ENCODE data around the gene HUS1.
"Not testable (repeated sequence)": the region's sequence is repeated elsewhere in the genome, so short reads cannot be mapped to it uniquely, and the experiment has no call there.

Gene HUS1

DNA sequence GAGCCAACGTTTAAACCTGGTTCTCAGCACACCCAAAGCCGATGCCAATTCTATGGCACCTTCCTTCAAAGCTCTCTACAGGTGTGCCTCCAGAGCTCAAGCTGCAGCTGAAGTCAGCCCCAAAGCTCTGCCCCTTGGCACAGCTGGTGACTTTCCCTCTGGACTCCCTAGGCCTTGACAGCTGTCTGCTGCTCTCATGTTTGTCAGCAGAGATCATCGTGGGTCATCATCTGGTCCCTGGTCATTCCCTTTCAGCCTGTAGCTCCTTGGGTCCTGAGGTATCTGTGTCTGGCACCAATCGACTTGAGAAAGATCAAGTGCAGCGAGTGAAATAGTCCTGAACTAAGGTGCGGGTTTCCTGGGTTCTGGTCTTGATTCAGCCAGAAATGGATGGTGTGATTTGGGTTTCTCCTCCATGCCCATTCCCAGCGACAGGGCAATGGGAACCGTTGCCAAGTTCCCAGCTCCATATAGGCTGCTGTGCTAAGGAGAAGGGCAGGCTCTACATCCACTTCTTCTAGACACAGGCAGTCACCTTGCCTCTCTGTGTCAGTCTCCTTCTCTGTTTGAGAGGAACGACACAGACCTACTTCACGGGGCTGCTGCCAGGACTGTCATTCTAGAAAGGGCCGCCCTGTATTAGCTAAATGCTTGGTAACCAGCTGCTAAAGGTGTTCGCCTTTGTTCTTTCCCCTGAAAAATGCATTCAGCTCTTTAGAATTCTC, 34.7 kb downstream of the HUS1 start:
- DNase-seq (ENCODE audit: low read depth, low spot score) = no peak

GRCh38 chr7:47943676-47944474, 35.5 kb downstream of the HUS1 start:
- no peak for DNase-seq (ENCODE audit: low read depth, low spot score)

- not testable (repeated sequence) for DNase-seq (ENCODE audit: low read depth, low spot score)
Measured at GRCh38 chr7:47942651-47943050, 36.8 kb downstream of the HUS1 start.

DNA sequence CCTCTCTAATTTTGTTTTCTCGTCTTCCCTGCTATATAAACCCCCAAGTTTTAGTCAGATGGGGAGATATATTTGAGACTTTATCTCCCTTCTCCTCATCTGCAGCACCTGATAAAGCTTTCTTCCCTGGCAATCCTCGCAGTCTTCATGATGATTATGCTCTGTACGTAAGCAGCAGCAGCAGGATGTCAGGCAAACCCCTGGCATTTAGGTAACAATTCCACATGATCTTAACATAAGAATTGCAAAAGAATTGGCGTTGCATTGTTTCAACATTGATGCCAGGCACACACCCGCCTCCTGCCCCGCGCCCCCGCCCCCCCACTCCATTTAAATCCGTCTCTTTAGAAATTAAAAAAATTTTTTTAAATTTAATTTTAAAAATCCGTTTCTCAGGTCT, 37.3 kb downstream of the HUS1 start:
- no peak for DNase-seq (ENCODE audit: low read depth, low spot score)

DNA sequence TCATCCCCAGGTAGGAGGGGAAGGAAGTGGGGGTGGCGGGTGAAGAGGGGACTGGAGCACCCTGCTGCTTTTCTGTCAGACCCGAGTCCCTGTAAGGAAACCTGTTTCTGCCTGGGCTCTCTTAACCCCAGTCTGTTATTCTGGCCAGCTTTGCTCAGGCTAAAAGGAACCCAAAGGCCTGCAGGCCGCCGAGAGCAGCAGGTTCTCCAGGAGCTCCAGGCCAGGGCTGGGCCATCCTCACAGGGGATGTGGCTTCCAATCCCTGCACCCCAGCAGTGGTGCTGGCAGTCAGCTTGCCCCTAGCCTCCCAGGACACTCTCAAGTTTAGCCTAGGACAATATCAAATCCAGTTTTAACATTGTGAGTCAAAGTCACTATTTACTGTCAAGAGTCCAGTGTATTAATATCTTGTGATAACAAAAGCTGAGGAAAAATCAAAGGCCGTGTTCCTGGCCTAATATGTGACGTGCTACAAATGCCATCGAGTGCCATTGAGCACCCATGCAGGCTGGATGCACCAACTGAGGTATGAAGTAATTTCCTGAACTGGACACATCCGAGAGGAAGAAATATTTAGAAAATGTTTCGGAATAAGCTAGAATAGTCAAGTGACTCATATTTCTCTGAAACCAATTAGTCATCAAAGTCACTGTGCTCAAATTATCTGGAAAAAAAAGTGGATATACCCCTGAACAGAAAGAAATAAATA, 38.1 kb downstream of the HUS1 start:
- no peak for DNase-seq (ENCODE audit: low read depth, low spot score)

GRCh38 chr7:47940088-47941013, 39.1 kb downstream of the HUS1 start:
- no peak for DNase-seq (ENCODE audit: low read depth, low spot score)

DNA sequence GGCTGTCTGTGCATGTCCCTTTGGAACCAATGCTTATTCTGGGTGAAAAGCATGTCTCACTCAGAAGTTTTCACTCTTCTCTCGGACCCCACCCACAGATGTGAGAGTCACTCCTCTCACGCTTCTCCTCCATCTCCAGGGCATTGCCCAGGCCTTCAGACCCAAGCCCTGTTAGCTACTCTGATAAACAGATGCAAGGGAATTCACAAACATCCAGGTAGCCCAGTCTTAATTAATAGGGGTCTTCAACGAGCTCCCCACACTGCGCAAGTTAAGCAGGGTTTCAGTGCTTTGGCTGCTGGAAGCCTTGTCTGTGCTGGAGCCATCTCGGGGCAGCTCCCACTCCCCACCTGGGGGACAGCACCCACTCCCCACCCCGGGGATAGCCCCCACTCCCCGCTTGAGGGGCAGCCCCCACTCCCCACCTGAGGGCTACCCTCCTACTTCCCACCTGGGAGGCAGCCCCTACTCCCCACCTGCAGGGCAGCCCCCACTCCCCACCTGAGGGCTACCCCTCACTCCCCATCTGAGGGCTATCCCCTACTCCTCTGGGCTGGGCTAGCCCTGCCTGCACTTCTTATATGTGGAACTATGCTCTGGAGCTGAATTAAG, 39.9 kb downstream of the HUS1 start:
- no peak for DNase-seq (ENCODE audit: low read depth, low spot score)

DNA sequence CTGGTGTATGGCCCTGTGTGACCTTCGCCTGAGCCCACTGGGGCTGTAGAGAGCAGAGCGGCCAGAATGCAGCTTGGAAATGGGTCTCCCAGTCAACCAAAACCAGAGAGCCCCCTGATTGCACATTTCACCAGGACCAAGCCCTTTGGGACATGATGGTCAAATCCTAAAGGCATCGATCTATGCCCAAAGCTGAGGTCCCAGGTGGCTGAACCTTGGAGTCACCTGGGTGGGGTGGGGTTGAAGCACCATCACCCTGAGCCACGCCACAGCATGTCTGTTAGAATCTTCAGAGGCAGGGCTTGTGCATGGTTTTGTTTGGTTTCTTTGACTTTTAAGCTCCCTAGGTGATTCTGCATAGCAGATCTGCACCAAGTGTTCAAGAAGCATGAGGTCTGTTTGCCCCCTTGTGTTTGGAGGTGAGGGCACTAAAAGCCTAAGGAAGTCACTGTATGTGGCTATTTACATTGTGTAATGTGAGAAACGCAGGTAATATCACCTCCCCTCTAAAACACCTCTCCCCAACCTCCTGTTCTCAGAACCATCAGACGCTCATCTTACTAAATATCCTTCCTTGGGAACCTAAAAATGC, 40.7 kb downstream of the HUS1 start:
- DNase-seq (ENCODE audit: low read depth, low spot score) = no peak

- DNase-seq (ENCODE audit: low read depth, low spot score) = no peak
Measured at GRCh38 chr7:47937711-47938573, 41.5 kb downstream of the HUS1 start.

- no peak for DNase-seq (ENCODE audit: low read depth, low spot score)
Measured at GRCh38 chr7:47937065-47937687, 42.2 kb downstream of the HUS1 start.

DNA sequence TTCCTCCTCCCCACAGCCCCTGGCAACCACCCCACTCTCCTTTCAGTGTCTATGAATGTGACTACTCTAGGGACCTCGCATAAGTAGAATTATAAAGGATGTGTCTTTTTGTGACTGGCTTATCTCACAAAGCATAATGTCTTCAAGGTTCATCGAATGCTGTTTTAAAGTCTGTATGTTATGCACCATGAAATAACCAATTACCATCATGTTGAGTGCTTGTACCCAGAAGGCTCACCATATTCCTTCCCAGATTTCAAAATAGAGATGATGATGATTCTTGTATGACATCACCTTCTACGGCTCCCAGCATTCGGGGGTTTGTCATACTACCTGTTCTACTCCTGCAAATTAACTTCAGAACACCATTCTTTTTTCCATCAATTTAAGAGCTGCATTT, 43.1 kb downstream of the HUS1 start:
- no peak for DNase-seq (ENCODE audit: low read depth, low spot score)

DNA sequence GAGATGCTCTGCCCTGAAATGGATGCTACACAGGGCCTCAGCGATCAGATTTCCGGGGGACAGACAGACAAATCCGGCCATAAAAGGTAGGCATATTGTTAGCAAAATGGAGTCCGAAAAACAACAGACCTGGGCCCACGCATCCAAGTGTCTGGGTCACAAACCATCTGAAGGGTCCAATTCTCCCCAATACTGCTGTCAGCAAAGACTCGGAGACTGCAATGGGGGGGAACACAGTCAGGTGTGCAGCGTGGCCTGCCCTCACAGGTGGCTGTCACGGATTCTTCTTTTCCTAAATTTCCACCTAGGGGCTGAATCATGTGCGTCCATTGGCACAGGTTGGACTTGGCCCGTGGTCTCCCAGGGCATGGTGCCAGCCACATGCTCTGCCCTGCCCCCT, 44.1 kb downstream of the HUS1 start:
- no peak for DNase-seq (ENCODE audit: low read depth, low spot score)

GRCh38 chr7:47934831-47935230, 44.6 kb downstream of the HUS1 start:
- no peak for DNase-seq (ENCODE audit: low read depth, low spot score)

DNA sequence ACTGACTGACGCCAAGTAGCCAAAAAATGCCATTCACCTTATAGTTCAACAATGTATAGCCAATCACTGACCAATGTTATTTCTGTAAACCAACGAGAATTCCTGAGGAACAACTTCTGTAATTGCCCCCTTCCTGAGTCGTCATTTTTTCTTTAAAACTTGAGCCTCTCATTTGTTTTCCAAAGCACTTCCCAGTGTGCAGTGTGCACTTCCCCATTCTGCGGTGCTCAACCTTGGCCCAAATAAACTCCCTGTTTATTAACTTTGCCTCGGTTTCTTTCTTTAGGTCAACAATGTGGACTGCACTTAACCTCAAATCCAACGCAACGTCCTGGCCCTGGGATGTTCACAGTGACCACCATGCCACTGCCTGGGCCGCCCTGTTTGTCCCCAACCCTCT, 46.2 kb downstream of the HUS1 start:
- no peak for DNase-seq (ENCODE audit: low read depth, low spot score)

DNA sequence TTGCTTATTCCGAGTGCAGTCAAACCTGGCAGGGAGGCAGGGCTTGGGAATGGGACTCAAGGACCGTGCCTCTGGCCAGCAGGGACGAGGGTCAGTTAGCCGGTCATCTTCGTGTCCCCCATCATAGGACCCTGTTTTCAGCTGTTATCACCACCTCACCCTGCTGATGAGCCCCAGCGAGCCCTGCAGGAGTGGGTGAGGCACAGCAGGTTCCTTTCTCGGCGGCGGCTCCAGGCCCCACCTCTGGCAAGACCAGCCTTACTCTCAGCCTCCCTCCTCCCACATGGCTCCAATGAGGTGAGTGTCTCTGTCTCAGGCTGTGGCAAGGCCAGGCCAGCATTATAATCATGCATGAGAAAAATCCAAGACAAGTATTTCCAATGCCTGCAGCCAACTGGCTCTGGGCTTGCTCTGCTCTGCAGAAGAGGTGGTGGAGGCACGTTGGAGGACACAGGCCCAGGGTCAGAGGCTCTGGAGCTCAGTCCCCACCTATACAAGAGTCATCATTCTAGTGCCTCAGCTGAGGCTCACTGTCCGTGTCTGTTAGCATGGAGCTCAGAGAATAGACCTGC, 46.9 kb downstream of the HUS1 start:
- no peak for DNase-seq (ENCODE audit: low read depth, low spot score)

DNA sequence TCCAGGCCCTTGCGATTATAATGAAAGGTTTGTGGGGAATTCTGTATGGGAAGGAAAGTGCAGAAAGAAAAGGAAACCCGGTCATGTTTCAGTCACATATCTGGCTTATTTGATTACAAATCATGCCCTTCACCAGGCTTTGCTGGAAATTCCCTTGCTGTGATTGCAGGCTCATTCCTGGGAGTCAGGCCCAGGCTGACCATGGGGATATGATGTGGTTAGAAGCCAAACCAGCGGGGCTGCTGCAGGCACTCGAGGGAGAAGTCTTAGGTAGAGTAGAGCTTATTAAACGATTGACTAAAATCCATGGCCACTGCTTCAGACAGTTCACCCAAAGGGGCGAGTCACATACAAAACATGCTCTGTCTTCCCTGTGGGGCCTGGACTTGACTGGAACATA, 47.4 kb downstream of the HUS1 start:
- DNase-seq (ENCODE audit: low read depth, low spot score) = no peak

DNA sequence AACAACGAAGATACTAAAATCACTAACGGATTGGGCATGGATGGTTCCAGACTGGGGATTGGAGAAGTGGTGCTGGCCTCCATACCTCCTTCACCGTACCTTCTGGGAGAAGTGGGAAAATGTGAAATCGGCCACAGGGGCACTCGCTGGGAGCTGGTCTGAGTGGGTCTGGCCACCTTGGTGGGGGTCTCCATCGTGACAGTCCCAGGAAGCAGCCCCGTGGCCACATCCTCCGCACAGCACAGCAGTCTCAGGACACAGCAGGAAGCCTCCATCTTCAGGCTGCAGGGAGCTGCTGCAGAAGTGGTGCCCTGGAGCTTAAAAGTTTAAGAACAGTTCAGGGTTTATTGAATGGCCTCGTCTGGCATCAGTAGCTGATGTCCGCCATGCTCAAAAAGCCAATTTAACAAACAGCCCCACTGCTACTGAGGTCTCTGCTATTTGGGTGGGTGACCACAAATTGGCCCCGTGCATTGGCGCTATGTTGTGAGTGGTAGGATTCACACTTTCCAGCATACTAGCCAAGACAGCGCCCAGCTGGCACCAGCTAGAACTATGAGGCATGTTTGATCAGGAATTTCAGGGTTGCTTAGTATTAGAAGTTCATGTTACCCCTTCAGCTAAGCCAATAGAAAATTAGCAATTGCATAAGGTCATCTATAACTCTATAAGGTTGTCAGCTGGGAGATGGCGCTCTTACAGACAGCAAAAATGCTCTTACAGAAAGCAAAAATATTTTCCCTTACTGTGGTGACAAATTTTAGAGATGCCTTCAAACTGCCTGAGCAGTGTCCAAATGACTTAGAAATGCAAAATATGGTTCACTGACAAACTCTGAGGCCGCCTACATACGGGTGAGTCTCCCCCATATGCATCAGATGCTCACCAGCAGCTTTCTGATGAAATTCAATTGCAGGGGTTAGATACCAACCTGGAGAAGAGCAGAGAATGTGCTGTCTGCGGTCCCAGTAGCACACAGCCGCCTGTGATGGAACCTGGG, 48.1 kb downstream of the HUS1 start:
- no peak for DNase-seq (ENCODE audit: low read depth, low spot score)

- DNase-seq (ENCODE audit: low read depth, low spot score) = no peak
Measured at GRCh38 chr7:47924266-47924665, 55.1 kb downstream of the HUS1 start.
